H9 (cell line): ENCODE data around the gene REG3G. TPM values are rescaled to one million over a fixed set of nuclear protein-coding genes. Genes with fewer than 3 reads are reported as not detected.

Experiments
- DNase-seq: peaks from one replicate; pipeline ENCODE4 v3.0.0-alpha.2; 2017
- H2AFZ ChIP-seq: one replicate; pipeline ENCODE4 v1.6.1; 2013; ENCODE audit warnings: mild to moderate bottlenecking, low read length, control low read depth, moderate library complexity
- H2AK5ac ChIP-seq: 2 replicates; pipeline ENCODE4 v1.6.1; 2013; ENCODE audit warnings: low read length, control low read depth, mixed read lengths; ENCODE audit not compliant: insufficient read length
- H2BK120ac ChIP-seq: one replicate; pipeline ENCODE4 v1.6.1; 2013; ENCODE audit warnings: low read depth, mild to moderate bottlenecking, low read length, control low read depth, inconsistent platforms; ENCODE audit not compliant: poor library complexity, severe bottlenecking
- H2BK12ac ChIP-seq: 2 replicates; pipeline ENCODE4 v1.6.1; 2013; ENCODE audit warnings: low read length, control low read depth, mixed read lengths, low read depth; ENCODE audit not compliant: insufficient read length
- H2BK15ac ChIP-seq: 2 replicates; pipeline ENCODE4 v1.6.1; 2013; ENCODE audit warnings: low read depth, low read length, control low read depth
- H2BK20ac ChIP-seq: one replicate; pipeline ENCODE4 v1.6.1; 2013; ENCODE audit warnings: low read depth, mild to moderate bottlenecking, low read length, control low read depth, inconsistent platforms; ENCODE audit not compliant: poor library complexity, severe bottlenecking
- H2BK5ac ChIP-seq: 2 replicates; pipeline ENCODE4 v1.6.1; 2013; ENCODE audit warnings: low read length, control low read depth, mixed read lengths; ENCODE audit not compliant: insufficient read length
- H3K14ac ChIP-seq: 2 replicates; pipeline ENCODE4 v1.6.1; 2013; ENCODE audit warnings: low read length, control low read depth; ENCODE audit not compliant: insufficient read depth
- H3K18ac ChIP-seq: 2 replicates; pipeline ENCODE4 v1.6.1; 2013; ENCODE audit warnings: low read depth, mild to moderate bottlenecking, mixed read lengths, low read length, control low read depth; ENCODE audit not compliant: insufficient read length
- H3K23ac ChIP-seq: 2 replicates; pipeline ENCODE4 v1.6.1; 2013; ENCODE audit warnings: low read length, control low read depth, mixed read lengths, low read depth; ENCODE audit not compliant: insufficient read length
- H3K23me2 ChIP-seq: 2 replicates; pipeline ENCODE4 v1.6.1; 2013; ENCODE audit warnings: low read depth, mild to moderate bottlenecking, mixed read lengths, low read length, control low read depth; ENCODE audit not compliant: insufficient read length, poor library complexity, severe bottlenecking
- H3K27ac ChIP-seq: 2 replicates; pipeline ENCODE4 v1.5.1; 2013; ENCODE audit warnings: low read length, control low read depth, mixed read lengths, low read depth; ENCODE audit not compliant: insufficient read length
- H3K27me3 ChIP-seq: 2 replicates; pipeline ENCODE4 v1.6.1; 2013; ENCODE audit warnings: low read length, control low read depth, inconsistent platforms; ENCODE audit not compliant: insufficient read depth
- H3K4ac ChIP-seq: 2 replicates; pipeline ENCODE4 v1.6.1; 2013; ENCODE audit warnings: low read depth, mild to moderate bottlenecking, control low read depth, inconsistent platforms, low read length, moderate library complexity
- H3K4me1 ChIP-seq: 2 replicates; pipeline ENCODE4 v1.6.1; 2013; ENCODE audit warnings: low read length, control low read depth, inconsistent platforms; ENCODE audit not compliant: insufficient read depth
- H3K4me2 ChIP-seq: 2 replicates; pipeline ENCODE4 v1.6.1; 2013; ENCODE audit warnings: low read length, control low read depth, mixed read lengths; ENCODE audit not compliant: insufficient read length, insufficient read depth
- H3K56ac ChIP-seq: 2 replicates; pipeline ENCODE4 v1.6.1; 2013; ENCODE audit warnings: low read depth, mild to moderate bottlenecking, mixed read lengths, low read length, control low read depth; ENCODE audit not compliant: insufficient read length
- H3K79me1 ChIP-seq: 2 replicates; pipeline ENCODE4 v1.6.1; 2013; ENCODE audit warnings: low read depth, mild to moderate bottlenecking, moderate library complexity, low read length, control low read depth, inconsistent platforms; ENCODE audit not compliant: insufficient read depth, poor library complexity, severe bottlenecking
- H3K79me2 ChIP-seq: 2 replicates; pipeline ENCODE4 v1.6.1; 2013; ENCODE audit warnings: low read length, control low read depth, inconsistent platforms; ENCODE audit not compliant: insufficient read depth
- H3K9ac ChIP-seq: 2 replicates; pipeline ENCODE4 v1.6.1; 2013; ENCODE audit warnings: low read length, control low read depth, mixed read lengths; ENCODE audit not compliant: insufficient read length; ENCODE audit errors: extremely low read depth
- H3K9me3 ChIP-seq: one replicate; pipeline ENCODE4 v1.6.1; 2013; ENCODE audit warnings: low read depth, low read length, inconsistent platforms; ENCODE audit not compliant: control insufficient read depth
- H3T11ph ChIP-seq: one replicate; pipeline ENCODE4 v1.6.1; 2013; ENCODE audit warnings: mild to moderate bottlenecking, low read length, control low read depth, inconsistent platforms
- H4K20me1 ChIP-seq: one replicate; pipeline ENCODE4 v1.6.1; 2013; ENCODE audit not compliant: control insufficient read depth, insufficient read length, insufficient read depth
- H4K5ac ChIP-seq: 2 replicates; pipeline ENCODE4 v1.6.1; 2013; ENCODE audit warnings: low read depth, mild to moderate bottlenecking, mixed read lengths, low read length, control low read depth; ENCODE audit not compliant: insufficient read length
- H4K8ac ChIP-seq: replicated peaks from 2 replicates; pipeline ENCODE4 v1.6.1; 2013; ENCODE audit warnings: low read length, control low read depth, mixed read lengths, low read depth; ENCODE audit not compliant: insufficient read length
- H4K91ac ChIP-seq: 2 replicates; pipeline ENCODE4 v1.6.1; 2013; ENCODE audit warnings: low read depth, mild to moderate bottlenecking, moderate library complexity, mixed read lengths, low read length, control low read depth; ENCODE audit not compliant: insufficient read length
- H3K27ac Mint-ChIP-seq, 3 experiments: 2 replicates in 2 of 3; 3 replicates in 1 of 3; pipeline ENCODE4 v1.8.0; 2020 to 2021; ENCODE audit warnings: mixed read lengths in 3 of 3, mild to moderate bottlenecking in 1 of 3, moderate library complexity in 1 of 3
- H3K27me3 Mint-ChIP-seq: 2 replicates; pipeline ENCODE4 v1.8.0; 2021; ENCODE audit warnings: low read depth, mild to moderate bottlenecking, moderate library complexity, mixed read lengths
- H3K36me3 Mint-ChIP-seq, 3 experiments: 2 replicates in 2 of 3; 3 replicates in 1 of 3; pipeline ENCODE4 v1.8.0; 2020 to 2021; ENCODE audit warnings: low read depth in 3 of 3, mixed read lengths in 3 of 3; ENCODE audit not compliant: insufficient read depth in 1 of 3
- H3K4me1 Mint-ChIP-seq, 2 experiments: 2 replicates each; pipeline ENCODE4 v1.8.0; 2020; ENCODE audit warnings: mixed read lengths in 2 of 2
- H3K4me3 Mint-ChIP-seq, 2 experiments: 2 replicates in 1 of 2; 3 replicates in 1 of 2; pipeline ENCODE4 v1.8.0; 2020 to 2021; ENCODE audit warnings: mild to moderate bottlenecking in 2 of 2, mixed read lengths in 2 of 2, moderate library complexity in 1 of 2
- H3K9me3 Mint-ChIP-seq, 2 experiments: 2 replicates in 1 of 2; 3 replicates in 1 of 2; pipeline ENCODE4 v1.8.0; 2020; ENCODE audit warnings: mild to moderate bottlenecking in 2 of 2, mixed read lengths in 2 of 2, moderate library complexity in 1 of 2
- CTCF ChIP-seq: fragments of 200-600 bp; sonication (generic); conservative IDR thresholded peaks from 3 replicates; pipeline ENCODE4 v1.8.0; 2021; ENCODE audit warnings: antibody characterized with exemption, mild to moderate bottlenecking
- WGBS: extraction: QIAGEN DNeasy Blood & Tissue Kit; methylation state at CpG from one replicate; pipeline ENCODE4 v1.1.7; 2013; ENCODE audit warnings: missing lambda C conversion rate, low lambda C conversion rate, mixed read lengths; ENCODE audit not compliant: insufficient read length; ENCODE audit errors: extremely low coverage; 5-methylcytosine and 5-hydroxymethylcytosine counted together
- total RNA-seq: library from RNA; stranded (reverse); gene quantifications from 2 replicates; pipeline ENCODE4 v1.2.1, GENCODE V29; 2021

REG3G gene
- total RNA-seq, 1 experiment from 2014 or later, result not detected

DNA sequence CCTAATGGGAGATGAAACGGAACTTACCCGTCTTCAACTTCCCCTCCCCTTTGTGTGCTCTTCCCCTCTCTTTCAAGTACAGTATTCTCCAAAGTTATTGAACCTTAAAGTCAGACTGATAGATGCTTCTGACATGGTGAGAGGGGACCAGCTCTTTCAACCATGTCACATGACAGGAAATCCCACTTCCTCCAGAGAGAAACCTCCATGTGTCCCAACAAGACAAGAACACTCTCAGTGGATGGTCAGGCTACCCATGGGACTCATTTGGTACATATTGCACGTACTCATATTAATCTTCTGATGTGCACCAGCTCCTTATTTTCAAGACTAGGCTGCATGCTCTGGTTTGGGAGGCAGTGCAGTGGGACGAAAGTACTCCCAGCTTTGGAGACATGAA lies 44.6 kb upstream of the REG3G start:
- Histone ChIP-seq H3K56ac (no peak overlapping the region), H4K91ac (no peak overlapping the region), H3K9me3 (no peaks in the 10 kb centered on the region), H2BK12ac (no peak overlapping the region), H3K79me1 (no peaks in the 10 kb centered on the region), H2AFZ (no peak overlapping the region), H3K18ac (no peak overlapping the region), H4K8ac (no peak overlapping the region), H3K79me2 (no peaks in the 10 kb centered on the region), H3K9ac (no peak overlapping the region), H3T11ph (no peak overlapping the region), H3K4ac (no peak overlapping the region), H3K4me2 (no peak overlapping the region), H3K27me3 (no peaks in the 10 kb centered on the region), H2BK5ac (no peak overlapping the region), H3K4me1 (peaks cover 4% of the 10 kb centered on the region; the same call in 1 of the 2 replicates), H2AK5ac (no peak overlapping the region), H2BK20ac (no peak overlapping the region), H4K20me1 (no peaks in the 10 kb centered on the region), H2BK15ac (no peak overlapping the region), H3K27ac (no peak overlapping the region), H3K14ac (no peak overlapping the region), H4K5ac (no peak overlapping the region), H2BK120ac (no peak overlapping the region), H3K23me2 (no peaks in the 10 kb centered on the region), H3K23ac (no peak overlapping the region)
- Mint-ChIP-seq H3K27ac (no peak overlapping the region; a peak in 1 of 7 replicates), H3K4me3 (no peak overlapping the region), H3K9me3 (no peaks in the 10 kb centered on the region), H3K27me3 (no peaks in the 10 kb centered on the region), H3K4me1 (peaks cover 15 to 18% of the 10 kb centered on the region in 2 experiments), H3K36me3 (no peaks in the 10 kb centered on the region)
- TF ChIP-seq CTCF, result no peak
- DNase-seq, result no peak
- WGBS, result no CpG with 5 or more reads among the region's 4 CpGs
